Vagina (tissue), 2 donors: ENCODE measurements around the gene TRIM65. TPM values are rescaled to one million over a fixed set of nuclear protein-coding genes. Genes with fewer than 3 reads are reported as not detected.

ENCODE experiments used
- DNase-seq, 2 donors: peaks; one replicate each; pipeline ENCODE4 v3.0.0-alpha.2; 2017; ENCODE audit errors: extremely low spot score in 2 of 2
- H3K27ac ChIP-seq: fragments of 200-600 bp; sonication (generic); one replicate; pipeline ENCODE4 v1.5.1; 2019
- H3K27me3 ChIP-seq: fragments of 200-600 bp; sonication (generic); one replicate; pipeline ENCODE4 v1.5.1; 2019
- H3K36me3 ChIP-seq, 2 donors: fragments of 200-600 bp; sonication (generic); one replicate each; pipeline ENCODE4 v1.5.1; 2017 to 2019
- H3K4me1 ChIP-seq: fragments of 200-600 bp; sonication (generic); one replicate; pipeline ENCODE4 v1.5.1; 2019
- H3K4me3 ChIP-seq, 2 donors: fragments of 200-600 bp; sonication (generic); 1 replicate in 1 of 2; 2 replicates in 1 of 2; pipeline ENCODE4 v1.5.1; 2016 to 2019
- H3K9me3 ChIP-seq: fragments of 200-600 bp; sonication (generic); one replicate; pipeline ENCODE4 v1.5.1; 2019
- POLR2A ChIP-seq, 2 donors: fragments of 450-650 bp; IDR thresholded peaks; one replicate each; pipeline ENCODE4 v1.6.1; 2017; ENCODE audit warnings: antibody characterized with exemption in 2 of 2, mild to moderate bottlenecking in 2 of 2, moderate library complexity in 2 of 2
- POLR2AphosphoS5 ChIP-seq, 2 donors: sonication (generic); formaldehyde crosslinking; IDR thresholded peaks; one replicate each; pipeline ENCODE4 v1.9.0; 2017; ENCODE audit warnings: antibody characterized with exemption in 2 of 2, mild to moderate bottlenecking in 2 of 2, low read depth in 1 of 2; ENCODE audit not compliant: insufficient read depth in 1 of 2
- intact Hi-C: fragments of 100-400 bp; cut with DNase I; formaldehyde crosslinking; loops from one replicate; pipeline ENCODE4 v1.15.1; 2023
- total RNA-seq: library from RNA; depleted of rRNA; stranded (reverse); fragments of >200 nt; gene quantifications from one replicate; pipeline ENCODE4 v1.2.3, GENCODE V29; 2016
- TF ChIP-seq, protein P1 (sequence below), 3 experiments: fragments of 450-650 bp in 2 of 3; fragments of 200-600 bp in 1 of 3; sonication (generic) in 1 of 3; IDR thresholded peaks; one replicate each; pipeline ENCODE4 v1.5.1; 2017 to 2019; ENCODE audit warnings: antibody characterized with exemption in 3 of 3, mild to moderate bottlenecking in 2 of 3, moderate library complexity in 2 of 3

TRIM65 gene
- total RNA-seq, 1 donor from 2014 or later = 59.9 TPM

DNA sequence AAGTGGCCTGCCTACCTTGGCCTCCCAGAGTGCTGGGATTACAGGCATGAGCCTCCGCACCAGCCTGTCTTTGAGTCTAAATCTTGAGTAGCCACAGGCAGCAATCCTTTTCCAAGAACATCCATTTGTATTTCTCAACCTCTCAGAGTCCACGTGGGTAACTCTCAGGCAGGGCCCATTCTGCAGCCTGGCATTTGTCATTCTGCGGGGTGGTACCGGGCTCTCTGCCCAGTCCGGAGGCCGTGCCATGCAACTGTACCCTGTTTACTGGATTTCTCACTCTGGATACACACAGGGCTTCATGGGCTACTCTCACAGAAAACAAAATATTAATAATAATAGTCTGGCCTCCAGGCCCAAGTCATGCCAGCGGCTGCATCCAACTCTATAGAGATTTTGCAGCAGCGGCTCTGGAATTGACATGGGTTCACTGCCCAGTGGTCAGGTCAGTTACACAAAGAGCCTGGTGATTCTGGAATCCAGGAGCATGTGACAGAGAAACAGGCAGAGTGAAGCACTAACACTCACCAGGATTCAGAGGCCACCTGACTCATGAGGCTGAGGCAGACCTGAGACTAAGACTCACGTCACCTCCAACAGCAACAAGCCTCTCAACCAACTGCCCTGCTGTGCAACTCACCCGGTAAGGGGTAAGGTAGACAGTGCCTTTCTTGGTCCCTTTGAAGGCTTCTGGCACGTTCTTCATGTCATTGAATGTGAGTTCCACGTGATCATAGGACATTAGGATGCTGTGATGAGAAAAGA, 45.6 kb downstream of the TRIM65 start:
- H3K36me3 ChIP-seq = peaks cover 8 to 59% of the 10 kb centered on the region in 2 donors
- H3K4me3 ChIP-seq = no peak overlapping the region
- DNase-seq = no peak
- TF ChIP-seq POLR2A (IDR thresholded peaks at IDR 0.05) (no peak), POLR2AphosphoS5 (IDR thresholded peaks at IDR 0.05; ENCODE audit: insufficient read depth in 1 of 2, low read depth in 1 of 2) (no peak)
- TF ChIP-seq, protein P1, sequence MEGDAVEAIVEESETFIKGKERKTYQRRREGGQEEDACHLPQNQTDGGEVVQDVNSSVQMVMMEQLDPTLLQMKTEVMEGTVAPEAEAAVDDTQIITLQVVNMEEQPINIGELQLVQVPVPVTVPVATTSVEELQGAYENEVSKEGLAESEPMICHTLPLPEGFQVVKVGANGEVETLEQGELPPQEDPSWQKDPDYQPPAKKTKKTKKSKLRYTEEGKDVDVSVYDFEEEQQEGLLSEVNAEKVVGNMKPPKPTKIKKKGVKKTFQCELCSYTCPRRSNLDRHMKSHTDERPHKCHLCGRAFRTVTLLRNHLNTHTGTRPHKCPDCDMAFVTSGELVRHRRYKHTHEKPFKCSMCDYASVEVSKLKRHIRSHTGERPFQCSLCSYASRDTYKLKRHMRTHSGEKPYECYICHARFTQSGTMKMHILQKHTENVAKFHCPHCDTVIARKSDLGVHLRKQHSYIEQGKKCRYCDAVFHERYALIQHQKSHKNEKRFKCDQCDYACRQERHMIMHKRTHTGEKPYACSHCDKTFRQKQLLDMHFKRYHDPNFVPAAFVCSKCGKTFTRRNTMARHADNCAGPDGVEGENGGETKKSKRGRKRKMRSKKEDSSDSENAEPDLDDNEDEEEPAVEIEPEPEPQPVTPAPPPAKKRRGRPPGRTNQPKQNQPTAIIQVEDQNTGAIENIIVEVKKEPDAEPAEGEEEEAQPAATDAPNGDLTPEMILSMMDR (IDR thresholded peaks at IDR 0.05) = no peak
- no peaks in the 10 kb centered on the region for H3K9me3 ChIP-seq
- intact Hi-C loops = no loop called here
- H3K4me1 ChIP-seq = peaks cover 68% of the 10 kb centered on the region
- no peaks in the 10 kb centered on the region for H3K27me3 ChIP-seq
- H3K27ac ChIP-seq = no peak overlapping the region

DNA sequence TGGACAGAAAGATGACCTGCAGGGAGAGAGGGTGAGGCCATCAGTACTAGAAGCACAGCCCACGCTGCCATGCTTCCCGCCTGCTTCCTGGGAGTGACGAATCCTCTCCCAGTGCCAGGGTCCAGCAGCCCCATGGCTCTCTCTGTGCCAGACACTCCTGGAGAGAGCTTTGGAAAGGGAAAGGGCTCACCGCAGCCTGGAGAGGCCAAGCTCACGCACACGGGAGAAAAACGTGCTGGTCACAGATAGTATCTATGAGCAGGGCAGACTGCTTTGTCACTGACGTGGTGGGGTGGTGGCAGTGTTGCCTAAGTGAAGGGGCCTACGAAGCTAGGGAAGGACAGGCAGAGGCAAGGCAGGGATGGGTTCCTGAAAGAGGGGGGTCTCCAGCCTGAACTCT, 47.0 kb downstream of the TRIM65 start:
- Histone ChIP-seq H3K27ac (no peak overlapping the region), H3K4me1 (peaks cover 80% of the 10 kb centered on the region), H3K9me3 (no peaks in the 10 kb centered on the region), H3K36me3 (peaks cover 8 to 60% of the 10 kb centered on the region in 2 donors), H3K27me3 (no peaks in the 10 kb centered on the region), H3K4me3 (no peak overlapping the region)
- DNase-seq = no peak
- TF ChIP-seq POLR2AphosphoS5 (IDR thresholded peaks at IDR 0.05; ENCODE audit: insufficient read depth in 1 of 2, low read depth in 1 of 2) (no peak), POLR2A (IDR thresholded peaks at IDR 0.05) (no peak)
- TF ChIP-seq, protein P1 (IDR thresholded peaks at IDR 0.05) = no peak
- intact Hi-C loops = loop anchor here (5.0 kb wide), 2 partner anchors 43 to 72 kb away; a partner anchor contains a TSS

DNA sequence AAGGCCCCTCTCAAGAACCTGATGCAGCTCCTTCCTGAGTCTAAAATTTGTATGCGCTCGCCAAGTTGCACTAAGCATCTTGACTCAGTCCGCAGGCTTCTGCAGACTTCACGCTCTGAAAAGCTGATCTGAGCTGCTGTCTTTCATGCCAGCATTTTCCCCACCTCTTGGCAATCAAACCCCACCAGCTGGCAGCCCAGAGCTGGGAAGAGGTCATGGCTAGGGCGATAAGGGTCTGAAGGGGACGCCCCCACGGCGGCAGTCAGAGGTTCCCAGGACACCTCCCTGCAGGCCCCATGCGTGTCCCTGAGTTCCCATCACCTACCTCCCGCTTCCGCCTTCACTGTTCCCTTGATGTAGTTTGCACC, 47.5 kb downstream of the TRIM65 start:
- Histone ChIP-seq H3K36me3 (peaks cover 8 to 60% of the 10 kb centered on the region in 2 donors), H3K4me1 (peaks cover 80% of the 10 kb centered on the region), H3K4me3 (no peak overlapping the region), H3K9me3 (no peaks in the 10 kb centered on the region), H3K27me3 (no peaks in the 10 kb centered on the region), H3K27ac (peak overlapping the region; percentile 12)
- TF ChIP-seq, protein P1 (IDR thresholded peaks at IDR 0.05) = no peak
- no peak for TF ChIP-seq POLR2AphosphoS5 (IDR thresholded peaks at IDR 0.05; ENCODE audit: insufficient read depth in 1 of 2, low read depth in 1 of 2)
- no peak for TF ChIP-seq POLR2A (IDR thresholded peaks at IDR 0.05)
- intact Hi-C loops = loop anchor here (5.0 kb wide), 2 partner anchors 43 to 72 kb away; a partner anchor contains a TSS
- DNase-seq = no peak

DNA sequence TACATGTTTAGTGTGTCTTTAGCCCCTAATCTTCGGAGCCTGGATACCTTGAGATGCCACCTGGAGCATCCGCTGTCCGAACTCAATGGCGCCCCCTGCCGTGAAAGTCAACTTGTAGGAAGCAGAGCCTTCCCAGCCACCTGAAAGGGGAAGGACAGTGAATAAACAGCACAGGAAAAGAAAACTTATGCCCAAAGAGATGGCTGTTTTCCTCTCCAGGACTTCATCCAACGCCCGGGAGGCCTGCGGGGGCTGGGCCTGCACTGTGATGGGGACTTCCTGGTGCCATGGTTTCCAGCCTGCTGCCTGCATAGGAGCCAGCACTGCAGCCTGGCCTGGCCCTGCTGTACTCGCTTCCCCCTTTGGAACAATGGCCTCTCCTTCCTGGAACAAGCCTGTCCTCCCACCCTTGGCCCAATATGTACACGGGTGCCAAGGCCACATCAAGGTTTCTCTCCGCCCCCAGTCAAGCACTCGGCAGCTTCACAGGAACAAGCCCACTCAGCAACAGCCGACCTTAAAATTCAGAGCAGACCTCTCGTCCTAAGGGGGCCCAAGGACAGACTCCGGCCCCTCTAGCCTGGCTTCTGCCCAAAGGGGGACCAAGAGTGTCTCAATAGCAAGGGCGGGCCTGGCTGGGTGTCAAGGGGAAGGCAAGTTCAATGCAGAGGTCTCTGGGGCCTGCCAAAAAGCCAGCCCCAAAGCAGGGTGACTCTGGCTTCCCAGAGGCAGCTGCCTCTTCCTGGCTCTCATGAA, 48.0 kb downstream of the TRIM65 start:
- Histone ChIP-seq H3K9me3 (no peaks in the 10 kb centered on the region), H3K27ac (peak overlapping the region; percentile 12), H3K4me3 (no peak overlapping the region), H3K27me3 (no peaks in the 10 kb centered on the region), H3K4me1 (peaks cover 76% of the 10 kb centered on the region), H3K36me3 (peaks cover 8 to 60% of the 10 kb centered on the region in 2 donors)
- peak; percentile 57 to 70 for TF ChIP-seq POLR2AphosphoS5 (IDR thresholded peaks at IDR 0.05; ENCODE audit: insufficient read depth in 1 of 2, low read depth in 1 of 2)
- TF ChIP-seq POLR2A (IDR thresholded peaks at IDR 0.05) = no peak
- TF ChIP-seq, protein P1 (IDR thresholded peaks at IDR 0.05) = peak; percentile 11 to 45 (median 15)
- DNase-seq = no peak
- intact Hi-C loops = loop anchor here (5.0 kb wide), 2 partner anchors 44 to 71 kb away; a partner anchor contains a TSS
